ENCODE results near the gene LTBP1.

DNA sequence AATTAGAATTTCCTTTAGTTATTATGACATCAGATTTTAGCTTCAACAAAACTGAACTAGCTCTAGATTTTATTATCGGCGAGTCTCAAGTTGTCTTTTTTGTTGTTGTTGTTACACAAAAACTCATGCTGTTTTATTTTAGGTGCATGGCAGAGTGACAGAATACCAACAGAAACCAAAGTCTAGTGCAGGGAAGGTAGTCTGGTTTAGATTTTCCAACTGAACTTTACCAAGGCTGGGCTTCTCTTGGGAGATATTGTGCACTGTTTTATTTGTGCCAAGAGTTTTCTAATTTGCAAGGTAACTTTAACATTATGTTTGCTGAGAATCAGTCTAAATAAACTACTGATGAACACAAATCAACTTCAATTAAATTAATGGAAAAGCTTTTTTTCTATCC lies 486.1 kb downstream of the LTBP1 start:
- no peak for TF ChIP-seq CTCF (IDR thresholded peaks at IDR 0.05; ENCODE audit: low read depth, low read length, missing input control)
- no peak for TF ChIP-seq REST (IDR thresholded peaks at IDR 0.05)
- TF ChIP-seq JUND (IDR thresholded peaks at IDR 0.05): no peak
- TF ChIP-seq ATF3 (IDR thresholded peaks at IDR 0.05): no peak
- TF ChIP-seq SP1 (IDR thresholded peaks at IDR 0.05): no peak
- TF ChIP-seq RAD21 (IDR thresholded peaks at IDR 0.05): no peak
- TF ChIP-seq YY1 (IDR thresholded peaks at IDR 0.05): no peak
- TF ChIP-seq FOXA1 (IDR thresholded peaks at IDR 0.05): no peak
- TF ChIP-seq NR2F2 (IDR thresholded peaks at IDR 0.05): no peak
- TF ChIP-seq GABPA (IDR thresholded peaks at IDR 0.05 in 1 of 2, conservative IDR thresholded peaks at IDR 0.05 in 1 of 2): no peak
- TF ChIP-seq TAF1 (conservative IDR thresholded peaks at IDR 0.05): no peak

All from liver (tissue), 3 donors.